Measurements from ENCODE around the gene PRR14L.
A peak's percentile ranks its signal among the peaks of the same experiment; 100 is the strongest.
"Not testable (repeated sequence)": the region's sequence is repeated elsewhere in the genome, so short reads cannot be mapped to it uniquely, and the experiment has no call there.

Gene PRR14L

GRCh38 chr22:31681349-31682345, 68.3 kb downstream of the PRR14L start:
- peak; percentile 58 for DNase-seq

DNA sequence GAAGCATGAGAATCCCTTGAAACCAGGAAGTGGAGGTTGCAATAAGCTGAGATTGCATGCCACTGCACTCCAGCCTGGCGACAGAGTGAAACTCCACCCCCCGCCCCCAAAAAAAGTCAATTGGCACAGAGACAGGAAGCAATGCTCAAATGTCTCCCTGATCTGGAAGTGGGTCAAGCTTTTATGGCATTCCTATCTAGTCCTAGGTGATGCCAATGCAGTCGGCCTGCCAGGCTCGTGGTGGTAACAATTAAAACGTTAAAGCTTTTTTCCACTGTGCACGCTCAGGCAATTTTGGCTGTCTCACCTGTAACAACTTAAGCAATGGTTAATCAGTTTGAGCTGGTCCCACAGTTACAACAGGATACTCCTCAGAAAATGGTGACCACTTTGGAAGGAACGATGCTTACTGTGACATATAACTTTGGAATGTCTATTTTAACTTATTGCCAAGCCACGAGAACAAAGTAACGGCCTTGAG, 69.0 kb downstream of the PRR14L start:
- DNase-seq = peak; percentile 78

DNA sequence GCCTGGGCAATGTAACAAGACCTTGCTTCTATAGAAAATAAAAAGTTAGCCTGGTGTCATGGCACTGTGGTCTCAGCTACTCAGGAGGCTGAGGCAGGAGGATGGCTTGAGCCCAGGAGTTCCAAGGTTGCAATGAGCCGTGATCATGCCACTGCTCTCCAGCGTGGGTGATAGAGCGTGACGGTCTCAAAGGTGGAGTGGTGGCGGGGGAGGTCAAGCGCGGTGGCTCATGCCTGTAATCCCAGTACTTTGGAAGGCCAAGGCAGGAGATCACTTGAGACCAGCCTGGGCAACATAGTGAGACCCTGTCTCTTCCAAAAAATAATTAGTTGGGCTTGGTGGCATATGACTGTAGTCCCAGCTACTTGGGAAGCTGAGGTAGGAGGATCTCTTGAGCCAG, 71.2 kb downstream of the PRR14L start:
- no peak for DNase-seq

DNA sequence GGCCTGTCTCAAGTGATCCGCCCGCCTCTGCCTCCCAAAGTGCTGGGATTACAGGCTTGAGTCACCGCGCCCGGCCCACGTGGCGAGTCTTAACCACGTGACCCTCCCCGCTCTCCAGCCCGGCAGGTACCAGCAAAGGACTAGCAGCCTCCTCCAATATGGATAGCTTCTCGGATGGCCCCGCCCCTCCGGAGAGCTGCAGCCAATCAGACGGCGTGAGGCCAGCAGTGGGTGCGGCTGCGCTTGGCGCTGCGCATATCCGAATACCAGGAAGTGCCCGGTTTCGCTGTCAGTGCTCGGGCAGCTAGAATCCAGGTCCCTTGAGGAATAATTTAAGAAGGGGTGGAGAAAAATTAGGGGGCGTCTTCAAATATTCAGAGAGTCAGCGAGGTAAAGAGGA, 73.2 kb downstream of the PRR14L start:
- DNase-seq = peak; percentile 89

DNA sequence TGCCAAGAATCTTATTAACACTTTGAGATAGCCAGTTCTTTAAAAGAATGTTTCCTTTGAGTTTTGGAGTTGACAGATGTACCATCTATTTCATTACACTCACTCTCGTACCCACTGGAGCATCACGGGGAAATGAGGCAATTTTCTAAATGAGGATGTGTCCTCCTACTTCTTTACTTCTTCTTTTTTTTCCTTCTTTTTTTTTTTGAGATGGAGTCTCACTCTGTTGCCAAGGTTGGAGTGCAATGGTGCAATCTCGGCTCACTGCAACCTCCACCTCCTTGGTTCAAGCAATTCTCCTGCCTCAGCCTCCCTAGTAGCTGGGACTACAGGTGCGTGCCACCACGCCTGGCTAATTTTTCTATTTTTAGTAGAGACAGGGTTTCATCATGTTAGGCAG, 75.7 kb downstream of the PRR14L start:
- not testable (repeated sequence) for DNase-seq

GRCh38 chr22:31668849-31669248, 81.1 kb downstream of the PRR14L start:
- not testable (repeated sequence) for DNase-seq

DNA sequence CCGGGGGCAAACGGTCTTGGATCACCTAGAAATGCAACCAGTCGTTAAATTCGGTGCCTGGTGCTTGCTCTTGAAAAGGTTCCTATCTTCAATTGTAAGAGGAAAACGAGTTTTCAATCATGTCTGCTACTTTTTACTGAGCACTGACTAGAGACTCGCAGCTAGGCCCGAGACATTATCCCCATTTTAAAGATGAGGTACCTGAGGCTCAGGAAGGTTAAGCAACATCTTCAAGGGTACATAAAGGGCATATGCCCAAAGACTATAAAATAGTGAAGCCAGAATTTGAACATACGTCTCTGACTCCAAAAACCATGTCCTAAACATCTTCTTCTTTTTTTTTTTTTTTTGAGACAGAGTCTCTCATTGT, 87.3 kb downstream of the PRR14L start:
- DNase-seq = no peak

DNA sequence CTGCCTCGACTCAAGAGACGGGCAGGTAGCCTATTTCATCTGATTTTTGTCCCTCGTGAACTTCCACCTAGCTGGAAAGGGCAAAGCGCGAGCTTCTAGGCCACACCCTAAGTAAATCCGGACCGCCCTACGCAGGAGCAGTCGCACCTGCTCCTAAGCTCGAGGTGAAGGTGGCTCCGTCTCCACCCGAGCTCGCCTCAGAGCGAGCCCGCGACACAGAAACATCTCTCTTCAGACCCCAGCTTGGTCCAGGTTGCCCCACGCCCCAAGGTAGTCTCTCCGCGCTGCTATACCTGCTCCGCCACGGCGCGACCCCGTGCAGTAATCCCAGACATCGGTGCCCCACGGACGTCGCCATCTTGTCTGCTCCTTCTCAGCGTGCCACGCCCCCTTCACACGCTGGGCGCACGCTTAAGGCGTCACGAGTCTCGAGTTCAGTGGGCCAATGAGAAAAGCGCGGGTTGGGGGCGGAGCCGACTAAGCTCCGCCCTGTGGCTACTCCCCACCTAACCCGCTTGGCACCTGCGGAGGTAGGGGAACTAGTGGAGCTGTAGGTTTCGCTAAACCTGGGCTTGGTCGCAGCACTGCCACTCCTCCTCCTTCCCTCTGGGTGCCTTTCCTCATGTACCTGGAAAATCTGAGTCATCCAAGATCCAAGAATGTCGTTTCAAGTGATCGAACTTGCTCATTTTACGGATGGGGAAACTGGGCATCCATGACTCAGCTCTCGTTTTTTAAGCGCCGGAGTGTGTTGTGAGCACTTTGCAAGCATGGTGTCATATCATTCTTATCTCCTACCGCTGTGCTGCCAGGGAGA, 87.9 kb downstream of the PRR14L start, which contains the start of gene PISD:
TSS of gene PISD (minus strand) at position 365 of the 817 bp plus-strand sequence. CDS start at position 358, 7 bp downstream.
- peak; percentile 94 for DNase-seq

- DNase-seq = peak; percentile 55
These were observed 89.0 kb downstream of the PRR14L start for GRCh38 chr22:31660860-31661341.

DNA sequence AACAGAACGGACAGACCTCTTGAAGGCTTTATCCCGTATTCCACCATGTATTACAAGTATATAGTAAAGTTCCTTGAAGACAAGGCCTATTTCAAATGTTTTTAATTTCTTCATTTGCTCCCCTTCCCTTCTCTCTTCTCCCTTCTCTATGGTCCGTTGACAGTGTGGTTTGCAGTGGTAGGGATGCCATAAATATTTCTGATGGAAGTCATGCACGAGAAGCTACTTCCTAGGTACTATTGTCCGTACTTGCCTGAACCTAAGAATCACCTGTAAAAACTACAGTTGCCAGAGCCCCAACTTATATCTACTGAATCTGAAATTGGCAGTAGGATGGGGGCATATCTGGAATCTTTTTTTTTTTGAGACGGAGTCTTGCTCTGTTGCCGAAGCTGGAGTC, 90.7 kb downstream of the PRR14L start:
- DNase-seq = no peak

DNA sequence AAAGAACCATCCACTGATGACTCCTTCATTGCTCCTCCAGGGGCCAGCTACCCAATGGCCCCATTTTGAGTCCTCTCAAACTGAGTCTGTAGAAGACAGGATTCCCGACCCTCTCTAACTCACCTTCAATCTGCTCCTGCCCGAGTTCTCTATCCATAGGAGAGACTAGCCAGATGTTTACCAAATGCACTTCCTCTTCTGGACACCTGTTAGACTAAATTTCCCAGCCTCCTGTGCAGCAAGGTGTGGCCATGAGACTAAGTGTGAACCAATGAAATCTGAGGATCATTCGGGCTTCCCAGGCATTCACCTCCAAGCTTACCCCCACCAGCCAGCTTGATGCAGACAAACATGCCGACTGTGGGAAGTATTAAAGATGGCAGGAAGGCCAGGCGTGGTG, 95.5 kb downstream of the PRR14L start:
- DNase-seq = no peak

DNA sequence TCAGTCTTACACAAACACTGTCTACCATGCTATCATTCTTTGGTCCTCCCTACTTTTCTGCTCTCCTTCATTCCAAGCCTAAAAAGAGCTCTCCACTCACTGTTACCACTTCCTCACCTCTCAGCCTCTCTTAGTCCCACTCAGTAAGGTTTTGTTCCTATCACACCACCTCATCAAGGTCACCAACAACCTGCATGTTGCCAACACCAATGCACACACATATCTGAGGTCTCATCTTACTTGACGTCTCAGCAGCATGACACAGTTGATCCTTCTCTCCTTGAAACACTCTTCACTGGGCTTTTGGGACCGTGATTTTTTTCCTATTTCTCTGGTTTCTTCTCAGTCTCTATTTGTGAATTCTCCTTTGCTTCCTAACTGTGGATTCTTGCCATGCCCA, 96.0 kb downstream of the PRR14L start:
- no peak for DNase-seq

DNA sequence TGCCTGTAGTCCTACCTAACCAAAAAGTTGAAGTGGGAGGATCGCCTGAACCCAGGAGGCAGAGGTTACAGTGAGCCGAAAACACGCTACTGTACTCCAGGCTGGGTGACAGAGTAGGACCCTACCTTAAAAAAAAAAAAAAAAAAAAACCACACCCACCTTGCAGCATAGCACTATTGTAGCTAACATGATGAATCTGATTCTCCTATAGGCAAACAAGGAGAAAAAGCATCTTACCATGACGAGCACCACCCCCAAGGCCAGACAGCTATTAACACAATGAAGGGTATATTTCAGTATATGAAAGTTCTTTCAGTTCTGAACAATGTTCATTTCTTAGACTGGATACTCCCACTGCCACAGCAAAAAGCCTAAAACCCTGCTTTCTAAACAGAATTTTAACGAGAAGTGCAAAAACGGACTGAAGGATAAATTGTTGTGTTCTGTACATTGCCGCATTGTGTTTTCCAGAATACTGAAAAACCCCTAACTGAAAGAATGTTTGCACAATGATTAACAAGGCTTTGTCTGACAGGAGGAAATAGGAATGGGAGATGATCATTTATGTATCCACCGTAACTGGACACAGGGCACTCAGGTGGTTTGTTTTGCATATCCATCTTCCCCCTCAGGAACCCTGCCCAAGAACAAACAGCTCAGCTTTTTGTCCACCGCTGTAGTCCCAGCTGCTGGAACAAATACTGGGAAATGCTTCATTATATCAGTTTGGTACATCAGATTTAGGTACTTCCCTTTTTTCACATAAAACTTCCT, 96.8 kb downstream of the PRR14L start:
- no peak for DNase-seq

DNA sequence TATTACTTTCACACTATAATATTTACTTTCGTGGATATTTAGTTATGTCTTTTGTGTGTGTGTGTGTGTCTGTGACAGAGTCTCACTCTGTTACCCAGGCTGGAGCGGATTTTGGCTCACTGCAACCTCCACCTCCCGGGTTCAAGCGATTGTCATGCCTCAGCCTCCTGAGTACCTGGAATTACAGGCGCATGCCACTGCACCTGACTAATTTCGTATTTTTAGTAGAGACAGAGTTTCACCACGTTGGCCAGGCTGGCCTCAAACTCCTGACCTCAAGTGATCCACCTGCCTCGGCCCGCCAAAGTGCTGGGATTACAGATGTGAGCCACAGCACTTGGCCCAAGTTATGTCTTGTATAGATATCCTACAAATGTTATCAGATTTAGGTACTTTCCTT, 97.8 kb downstream of the PRR14L start:
- no peak for DNase-seq

DNA sequence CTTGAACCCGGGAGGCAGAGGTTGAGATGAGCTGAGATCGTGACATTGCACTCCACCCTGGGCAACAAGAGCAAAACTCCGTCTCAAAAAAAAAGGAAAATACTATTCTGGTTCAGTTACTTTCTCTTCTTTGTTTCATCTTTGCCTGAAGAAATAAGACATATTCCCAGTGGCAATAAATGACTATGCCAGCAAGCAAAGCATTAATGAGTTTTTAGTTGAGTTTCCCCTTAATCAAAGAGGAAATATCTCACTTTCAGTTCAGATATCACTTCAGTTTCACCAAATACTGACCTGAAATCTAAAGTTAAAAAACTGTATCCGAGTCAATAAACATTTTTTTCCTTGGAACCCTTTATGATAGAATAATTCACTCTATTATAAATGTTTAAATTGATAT, 98.3 kb downstream of the PRR14L start:
- no peak for DNase-seq

DNA sequence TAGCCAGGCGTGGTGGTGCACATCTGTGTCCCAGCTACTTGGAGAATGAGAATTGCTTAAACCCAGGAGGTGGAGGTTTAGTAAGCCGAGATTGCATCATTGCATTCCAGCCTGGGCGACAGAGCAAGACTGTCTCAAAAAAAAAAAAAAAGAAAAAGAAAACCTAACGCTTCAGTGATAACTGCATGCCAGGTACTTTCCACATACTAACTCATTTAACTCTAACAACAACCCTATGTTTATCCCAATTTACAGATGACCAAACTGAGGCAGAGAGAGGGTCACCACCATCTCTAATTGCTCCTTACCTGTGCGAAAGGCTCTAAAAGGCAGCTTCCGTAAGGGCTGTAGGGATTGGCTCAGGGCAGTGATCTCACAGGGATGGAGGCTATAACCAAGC, 99.5 kb downstream of the PRR14L start:
- DNase-seq = peak; percentile 75

- DNase-seq = peak; percentile 77
These were observed 102.2 kb downstream of the PRR14L start for GRCh38 chr22:31647523-31648320.

DNA sequence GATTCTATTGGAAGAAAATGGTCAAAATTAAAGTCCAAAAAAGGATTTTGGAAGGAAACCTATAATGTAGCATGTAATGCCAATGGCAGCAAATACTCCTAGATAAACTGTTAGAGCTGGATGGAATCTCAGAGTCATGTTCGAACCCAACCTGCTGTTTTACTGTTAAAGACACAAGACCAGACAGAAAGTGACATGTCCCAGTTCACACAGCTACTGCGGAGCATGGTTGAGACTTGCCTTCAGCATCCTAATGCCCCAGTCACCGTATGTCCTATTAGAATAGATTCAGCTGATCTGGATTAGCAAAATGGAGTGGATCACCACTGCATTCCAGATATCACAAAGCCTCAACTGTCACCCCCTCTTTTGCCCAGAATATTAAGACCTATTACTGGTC, 102.9 kb downstream of the PRR14L start:
- DNase-seq = no peak

- DNase-seq = peak; percentile 83
These were observed 103.5 kb downstream of the PRR14L start for GRCh38 chr22:31646186-31647019.

GRCh38 chr22:31639436-31640039, 110.4 kb downstream of the PRR14L start:
- DNase-seq = no peak
